ENCODE measurements around the gene TMEM119. TPM values are rescaled to one million over a fixed set of nuclear protein-coding genes. Genes with fewer than 3 reads are reported as not detected.
A peak's percentile ranks its signal among the peaks of the same experiment; 100 is the strongest.

TMEM119 gene
- total RNA-seq, 2 donors from 2014 or later, result 7.2 to 8.8 TPM

- intact Hi-C loops (cut with DNase I), result no loop called here
- Histone ChIP-seq H3K27ac (no peak overlapping the region), H3K27me3 (no peaks in the 10 kb centered on the region), H3K9me3 (no peaks in the 10 kb centered on the region), H3K4me1 (peaks cover 3% of the 10 kb centered on the region), H3K4me3 (no peak overlapping the region), H3K9ac (ENCODE audit: low read depth in 2 of 2, low read length in 2 of 2) (no peak overlapping the region), H3K36me3 (no peaks in the 10 kb centered on the region)
- no peak for TF ChIP-seq CTCF (IDR thresholded peaks at IDR 0.05)
- DNase-seq, result peak; percentile 50
These were observed 43.0 kb upstream of the TMEM119 start for GRCh38 chr12:108640802-108641445.

- no peaks in the 10 kb centered on the region for H3K36me3 ChIP-seq
- H3K9me3 ChIP-seq, result no peaks in the 10 kb centered on the region
- DNase-seq, result no peak
- H3K27ac ChIP-seq, result no peak overlapping the region
- H3K4me3 ChIP-seq, result no peak overlapping the region
- no peaks in the 10 kb centered on the region for H3K27me3 ChIP-seq
- TF ChIP-seq CTCF (IDR thresholded peaks at IDR 0.05), result no peak
- H3K4me1 ChIP-seq, result peaks cover 3% of the 10 kb centered on the region
- H3K9ac ChIP-seq (ENCODE audit: low read depth in 2 of 2, low read length in 2 of 2), result no peak overlapping the region
- intact Hi-C loops (cut with DNase I), result no loop called here
These were observed 41.3 kb upstream of the TMEM119 start for GRCh38 chr12:108638997-108639822.

GRCh38 chr12:108638141-108638827 is 40.4 kb upstream of the TMEM119 start:
- no peaks in the 10 kb centered on the region for H3K9me3 ChIP-seq

GRCh38 chr12:108637222-108637971 is 39.5 kb upstream of the TMEM119 start:
- DNase-seq, result no peak
- intact Hi-C loops (cut with DNase I), result no loop called here
- peaks cover 3% of the 10 kb centered on the region for H3K4me1 ChIP-seq
- TF ChIP-seq CTCF (IDR thresholded peaks at IDR 0.05), result no peak
- peak overlapping the region in 1 of 2 donors; percentile 9 for H3K9ac ChIP-seq (ENCODE audit: low read depth in 2 of 2, low read length in 2 of 2)
- no peaks in the 10 kb centered on the region for H3K36me3 ChIP-seq
- H3K4me3 ChIP-seq, result no peak overlapping the region
- no peak overlapping the region for H3K27ac ChIP-seq
- no peaks in the 10 kb centered on the region for H3K27me3 ChIP-seq
- no peaks in the 10 kb centered on the region for H3K9me3 ChIP-seq

More at GRCh38 chr12:108638141-108638827, 40.4 kb upstream of the TMEM119 start:
- Histone ChIP-seq H3K27ac (no peak overlapping the region), H3K36me3 (no peaks in the 10 kb centered on the region), H3K4me3 (no peak overlapping the region), H3K4me1 (peaks cover 3% of the 10 kb centered on the region), H3K27me3 (no peaks in the 10 kb centered on the region), H3K9ac (ENCODE audit: low read depth in 2 of 2, low read length in 2 of 2) (no peak overlapping the region)
- no peak for TF ChIP-seq CTCF (IDR thresholded peaks at IDR 0.05)
- intact Hi-C loops (cut with DNase I), result no loop called here
- no peak for DNase-seq
